Adrenal gland (tissue), 12 donors: Measurements from ENCODE around the gene MAP3K20. TPM values are rescaled to one million over a fixed set of nuclear protein-coding genes. Genes with fewer than 3 reads are reported as not detected.

ENCODE experiments used
- DNase-seq, 7 donors: peaks; one replicate each; pipeline ENCODE4 v3.0.0-alpha.2; 2019 to 2020
- H3K27ac ChIP-seq, 5 donors: fragments of 200-600 bp; sonication (generic) in 4 of 5; 1 replicate in 3 of 5; 2 replicates in 2 of 5; pipeline versions ENCODE4 v1.5.1 to v1.8.0; 2016 to 2020; ENCODE audit warnings: mild to moderate bottlenecking in 1 of 5
- H3K27me3 ChIP-seq: fragments of 200-600 bp; 2 replicates; pipeline ENCODE4 v1.8.0; 2021
- H3K36me3 ChIP-seq, 2 donors: fragments of 200-600 bp; replicated peaks in 1 of 2; 1 replicate in 1 of 2; 2 replicates in 1 of 2; pipeline versions ENCODE4 v1.5.1 to v1.8.0; 2018 to 2022
- H3K4me1 ChIP-seq, 2 donors: fragments of 200-600 bp; replicated peaks in 1 of 2; 1 replicate in 1 of 2; 2 replicates in 1 of 2; pipeline versions ENCODE4 v1.5.1 to v1.8.0; 2018 to 2021
- H3K4me3 ChIP-seq, 4 donors: fragments of 200-600 bp; sonication (generic) in 3 of 4; one replicate each; pipeline ENCODE4 v1.5.1; 2016 to 2018
- H3K9me3 ChIP-seq, 3 donors: fragments of 200-600 bp; sonication (generic) in 1 of 3; replicated peaks in 1 of 3; 1 replicate in 2 of 3; 2 replicates in 1 of 3; pipeline versions ENCODE4 v1.5.1 to v1.8.0; 2016 to 2021
- POLR2A ChIP-seq, 2 donors: fragments of 450-650 bp; IDR thresholded peaks; one replicate each; pipeline ENCODE4 v1.6.1; 2017; ENCODE audit warnings: antibody characterized with exemption in 2 of 2, mild to moderate bottlenecking in 2 of 2, moderate library complexity in 1 of 2
- WGBS, 4 donors: extraction: QIAGEN DNeasy Blood & Tissue Kit in 2 of 4; methylation state at CpG; one replicate each; pipeline versions ENCODE4 v1.1.5 to v1.1.7; 2013 to 2017; 5-methylcytosine and 5-hydroxymethylcytosine counted together
- intact Hi-C, 2 donors: fragments of 100-400 bp; cut with DNase I; formaldehyde crosslinking; loops; one replicate each; pipeline versions ENCODE4 v1.14.1 to v1.15.0; 2022 to 2023
- polyA plus RNA-seq, 3 donors: library from polyadenylated mRNA; stranded (reverse); fragments of 200-250 nt in 2 of 3; fragments of 350-450 nt in 1 of 3; fragmentation: Illumina TruSeq in 1 of 3; extraction: RNeasy Lipid Tissue Mini Kit (QIAGEN cat#74804) in 1 of 3; gene quantifications; one replicate each; pipeline ENCODE4 v1.2.3, GENCODE V29; 2013 to 2014
- total RNA-seq, 9 donors: library from RNA; depleted of rRNA in 4 of 9; stranded (reverse); fragments of >200 nt in 4 of 9; fragments of 120-200 nt in 1 of 9; fragmentation: NEBNext Ultra II Directional in 1 of 9; extraction: Animal tissue kit (Norgen Biotek cat#: 25700) in 1 of 9; gene quantifications; one replicate each; pipeline versions ENCODE4 v1.1.0 to v1.2.4, GENCODE V29; 2013 to 2023
- TF ChIP-seq, protein P1 (sequence below), 6 experiments: fragments of 450-650 bp in 4 of 6; fragments of 200-600 bp in 2 of 6; sonication (generic) in 1 of 6; IDR thresholded peaks; 1 replicate in 5 of 6; 2 replicates in 1 of 6; pipeline versions ENCODE4 v1.5.1 to v1.8.0; 2016 to 2021; ENCODE audit warnings: antibody characterized with exemption in 6 of 6, mild to moderate bottlenecking in 2 of 6, moderate library complexity in 1 of 6
- donor health status: healthy with polysubstance abuse.
- donor health status: Bipolar disorder and iron deficiency.
- donor health status: DM: yes; HTN: yes; CAD: no.
- donor health status: DM: no; HTN: no; CAD: no.
- donor health status: DM: no; HTN: no; CAD: no.
- donor health status: DM: yes; HTN: yes; CAD: no.

MAP3K20 gene
- total and polyA plus RNA-seq, 12 donors = 8.1 to 54.2 (median 25.4) TPM

DNA sequence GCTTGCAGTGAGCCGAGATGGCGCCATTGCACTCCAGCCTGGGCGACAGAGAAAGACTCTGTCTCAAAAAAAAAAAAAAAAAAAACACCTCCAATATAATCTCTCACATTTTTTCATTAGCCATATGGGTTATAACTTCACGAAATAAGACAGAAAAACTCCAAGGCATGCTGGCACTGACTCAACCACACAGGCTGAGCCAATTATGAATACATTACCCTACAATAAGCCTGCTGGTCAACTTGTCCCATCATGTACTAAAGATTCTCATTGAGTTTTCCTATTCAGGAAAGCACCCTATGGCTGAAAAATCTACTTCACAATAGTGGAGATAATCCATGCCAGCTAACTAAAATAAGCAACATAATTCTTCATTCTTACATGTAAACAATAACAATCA lies 12.8 kb upstream of the MAP3K20 start:
- H3K27ac ChIP-seq = no peak overlapping the region
- H3K4me3 ChIP-seq = no peak overlapping the region
- H3K36me3 ChIP-seq = no peaks in the 10 kb centered on the region
- DNase-seq = no peak
- peaks cover 9 to 12% of the 10 kb centered on the region in 2 donors for H3K4me1 ChIP-seq
- 85 to 98% (median 91%) methylated on average over 3 to 4 of the region's 4 CpGs for WGBS, 4 donors
- intact Hi-C loops = no loop called here
- H3K9me3 ChIP-seq = no peaks in the 10 kb centered on the region
- no peak for TF ChIP-seq POLR2A (IDR thresholded peaks at IDR 0.05)
- TF ChIP-seq, protein P1, sequence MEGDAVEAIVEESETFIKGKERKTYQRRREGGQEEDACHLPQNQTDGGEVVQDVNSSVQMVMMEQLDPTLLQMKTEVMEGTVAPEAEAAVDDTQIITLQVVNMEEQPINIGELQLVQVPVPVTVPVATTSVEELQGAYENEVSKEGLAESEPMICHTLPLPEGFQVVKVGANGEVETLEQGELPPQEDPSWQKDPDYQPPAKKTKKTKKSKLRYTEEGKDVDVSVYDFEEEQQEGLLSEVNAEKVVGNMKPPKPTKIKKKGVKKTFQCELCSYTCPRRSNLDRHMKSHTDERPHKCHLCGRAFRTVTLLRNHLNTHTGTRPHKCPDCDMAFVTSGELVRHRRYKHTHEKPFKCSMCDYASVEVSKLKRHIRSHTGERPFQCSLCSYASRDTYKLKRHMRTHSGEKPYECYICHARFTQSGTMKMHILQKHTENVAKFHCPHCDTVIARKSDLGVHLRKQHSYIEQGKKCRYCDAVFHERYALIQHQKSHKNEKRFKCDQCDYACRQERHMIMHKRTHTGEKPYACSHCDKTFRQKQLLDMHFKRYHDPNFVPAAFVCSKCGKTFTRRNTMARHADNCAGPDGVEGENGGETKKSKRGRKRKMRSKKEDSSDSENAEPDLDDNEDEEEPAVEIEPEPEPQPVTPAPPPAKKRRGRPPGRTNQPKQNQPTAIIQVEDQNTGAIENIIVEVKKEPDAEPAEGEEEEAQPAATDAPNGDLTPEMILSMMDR (IDR thresholded peaks at IDR 0.05) = no peak
- H3K27me3 ChIP-seq = no peaks in the 10 kb centered on the region

DNA sequence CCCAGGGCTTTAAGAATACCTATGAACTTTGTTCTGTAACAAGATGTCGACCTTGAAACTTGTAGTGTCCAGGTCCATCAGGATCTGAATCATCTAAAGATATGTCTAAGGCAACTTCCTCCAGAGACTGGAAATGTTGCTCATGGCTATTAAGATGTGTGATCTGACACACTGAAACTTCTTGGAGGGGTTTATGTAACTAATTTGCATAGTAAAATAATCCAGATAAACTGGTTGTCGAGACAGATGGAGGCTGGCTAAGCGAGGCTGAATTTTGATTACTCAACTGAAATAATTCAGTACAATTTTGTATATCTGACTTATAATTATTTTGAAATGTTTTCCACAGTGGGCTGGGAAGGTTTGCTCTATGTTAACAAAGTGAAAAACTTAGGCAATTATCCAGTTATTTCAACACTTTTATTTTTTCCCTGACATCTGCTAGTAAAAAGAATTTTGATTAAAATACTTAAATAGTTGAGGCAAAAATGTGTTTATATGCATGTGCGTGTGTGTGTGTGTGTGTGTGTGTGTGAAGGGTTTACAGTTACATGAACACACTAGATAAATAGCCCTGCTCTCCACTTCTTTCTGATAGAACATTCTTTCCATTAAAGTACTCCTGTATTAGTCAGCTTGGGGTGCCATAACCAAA lies 11.4 kb upstream of the MAP3K20 start:
- Histone ChIP-seq H3K27me3 (no peaks in the 10 kb centered on the region), H3K36me3 (no peaks in the 10 kb centered on the region), H3K9me3 (no peaks in the 10 kb centered on the region), H3K4me3 (no peak overlapping the region), H3K27ac (no peak overlapping the region), H3K4me1 (peaks cover 9 to 12% of the 10 kb centered on the region in 2 donors)
- intact Hi-C loops = no loop called here
- TF ChIP-seq, protein P1 (IDR thresholded peaks at IDR 0.05) = no peak
- no peak for TF ChIP-seq POLR2A (IDR thresholded peaks at IDR 0.05)
- DNase-seq = no peak
- WGBS, 4 donors = 75 to 87% (median 81%) methylated on average over 4 of the region's 4 CpGs

DNA sequence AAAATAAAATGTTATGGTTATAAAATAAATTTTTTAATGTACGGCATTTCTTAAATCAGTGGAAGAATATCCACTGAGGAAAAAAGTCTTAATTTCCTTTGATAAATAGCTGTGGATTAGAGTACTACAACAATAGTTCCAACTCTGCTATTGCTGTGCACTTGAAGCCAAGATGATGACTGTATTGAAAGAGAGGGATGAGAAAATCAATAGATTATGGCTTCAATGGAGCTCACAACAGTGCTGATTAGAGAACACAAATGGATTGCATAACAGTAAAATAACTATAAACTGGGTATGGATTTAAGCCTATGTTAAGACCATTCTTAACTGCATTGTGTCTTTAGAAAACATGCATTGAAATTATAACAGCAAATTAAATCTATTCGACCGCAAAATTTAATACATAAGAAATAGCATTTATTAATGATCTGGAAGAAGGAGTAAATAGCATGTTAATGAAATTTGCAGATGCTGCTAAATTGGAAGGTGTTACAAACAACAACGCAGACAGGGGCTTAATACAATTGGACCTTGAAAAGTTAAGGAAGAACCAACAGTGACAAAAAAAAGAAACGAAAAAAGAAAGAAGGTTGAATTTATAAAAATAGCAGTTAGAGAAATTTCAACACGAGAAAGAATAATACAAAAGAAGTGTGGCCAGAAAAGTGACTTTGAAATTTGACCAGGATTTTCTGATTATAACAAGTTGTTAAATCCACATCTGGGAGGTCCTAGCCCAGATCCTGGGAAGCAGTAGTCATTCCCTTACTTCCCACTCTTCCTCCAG lies 8.6 kb upstream of the MAP3K20 start:
- H3K4me1 ChIP-seq = no peaks in the 10 kb centered on the region
- H3K9me3 ChIP-seq = no peaks in the 10 kb centered on the region
- 79 to 93% (median 84%) methylated on average over 6 of the region's 6 CpGs for WGBS, 4 donors
- no peaks in the 10 kb centered on the region for H3K36me3 ChIP-seq
- no peak for DNase-seq
- intact Hi-C loops = no loop called here
- TF ChIP-seq, protein P1 (IDR thresholded peaks at IDR 0.05) = no peak
- TF ChIP-seq POLR2A (IDR thresholded peaks at IDR 0.05) = no peak
- H3K4me3 ChIP-seq = no peak overlapping the region
- no peak overlapping the region for H3K27ac ChIP-seq
- no peaks in the 10 kb centered on the region for H3K27me3 ChIP-seq

DNA sequence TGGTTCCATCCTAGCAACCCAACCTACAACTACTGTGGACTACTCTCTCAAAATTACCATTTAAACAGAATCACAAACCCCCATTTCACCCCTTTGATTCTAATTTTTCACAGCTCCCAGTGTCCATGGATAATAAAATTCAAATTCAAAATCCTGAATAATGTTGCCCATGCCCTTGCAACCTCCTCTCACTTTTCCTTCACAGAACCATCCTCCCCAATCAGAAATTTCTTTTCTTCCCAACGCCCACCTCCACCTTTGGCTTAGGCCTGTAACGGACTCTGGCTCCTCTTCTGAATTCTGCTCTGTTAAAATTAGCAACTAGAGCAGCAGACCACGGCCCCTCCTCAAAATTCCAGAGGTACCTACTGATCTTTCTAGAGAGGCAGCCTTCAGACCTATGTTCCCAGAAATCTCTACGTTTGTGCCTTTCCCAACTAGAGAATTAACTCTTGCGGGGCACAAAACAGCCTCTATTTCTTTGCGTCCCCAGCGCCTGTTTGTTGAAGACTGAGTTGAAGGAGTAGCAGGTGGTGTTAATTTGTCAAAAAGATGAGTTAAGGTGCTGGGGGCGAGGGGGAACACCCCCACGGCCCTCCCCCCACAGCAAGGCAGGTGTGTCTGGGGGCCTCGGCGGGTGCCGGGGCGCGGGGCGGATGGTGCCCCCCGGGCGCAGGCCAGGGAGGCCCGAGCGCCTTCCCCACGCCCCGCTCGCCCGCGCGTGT lies 428 bp upstream of the MAP3K20 start:
- H3K27me3 ChIP-seq = no peaks in the 10 kb centered on the region
- WGBS, 4 donors = 8 to 27% (median 13%) methylated on average over 9 to 25 of the region's 25 CpGs
- H3K4me3 ChIP-seq = peak overlapping the region in 2 of 4 donors; percentile 52 to 95
- no peak for TF ChIP-seq POLR2A (IDR thresholded peaks at IDR 0.05)
- TF ChIP-seq, protein P1 (IDR thresholded peaks at IDR 0.05) = no peak
- H3K9me3 ChIP-seq = no peaks in the 10 kb centered on the region
- peak overlapping the region in 4 of 5 donors; percentile 82 to 94 (median 92) for H3K27ac ChIP-seq
- DNase-seq = no peak
- H3K36me3 ChIP-seq = no peaks in the 10 kb centered on the region
- intact Hi-C loops = loop anchor here in 1 of 2 donors (10.0 kb wide), 1 partner anchor 130 kb away; no protein-coding TSS in a partner anchor
- peaks cover 7 to 17% of the 10 kb centered on the region in 2 donors for H3K4me1 ChIP-seq
